ENCODE measurements around the gene NFAT5.

DNA sequence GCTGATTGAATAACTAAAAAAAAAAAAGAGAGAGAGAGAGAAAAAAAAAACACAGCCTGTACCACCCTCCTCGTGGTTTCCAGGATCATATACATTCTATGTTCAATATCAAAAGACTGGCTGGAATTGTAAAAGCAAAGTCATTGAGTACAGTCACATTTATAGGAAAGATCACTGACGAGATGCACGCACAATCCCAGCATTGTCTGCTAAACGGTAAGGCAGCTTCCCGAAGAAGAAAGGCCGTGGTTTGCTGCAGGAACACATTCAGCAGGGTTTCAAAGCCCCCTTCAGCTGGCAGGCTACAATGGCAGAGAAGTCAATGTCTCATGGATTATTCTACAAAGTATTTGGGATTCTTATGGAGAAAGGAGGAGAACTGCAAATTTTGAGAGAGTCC is 151.3 kb downstream of the NFAT5 start:
- no peak for TF ChIP-seq CTCF (IDR thresholded peaks at IDR 0.05; ENCODE audit: low read depth, low read length)
- TF ChIP-seq EZH2phosphoT487 (IDR thresholded peaks at IDR 0.05; ENCODE audit: low read depth), result no peak
